Activated CD4-positive, alpha-beta T cell treated with anti-CD3 and anti-CD28 coated beads, Interleukin-2, amount 50 U/mL, for 48 hours (primary cell): ENCODE data around the gene BTBD2.
A peak's percentile ranks its signal among the peaks of the same experiment; 100 is the strongest.

Source experiments
- DNase-seq, 2 experiments: peaks; one replicate each; pipeline ENCODE4 v3.0.0-alpha.2; 2020

BTBD2 gene

GRCh38 chr19:2050349-2050990 lies 35.0 kb upstream of the BTBD2 start:
- DNase-seq, result no peak

GRCh38 chr19:2049741-2050348 lies 34.3 kb upstream of the BTBD2 start:
- peak; percentile 65 to 69 for DNase-seq

GRCh38 chr19:2048959-2049740 lies 33.6 kb upstream of the BTBD2 start:
- no peak for DNase-seq

GRCh38 chr19:2048104-2048958 lies 32.8 kb upstream of the BTBD2 start:
- DNase-seq, result no peak

GRCh38 chr19:2047449-2048103 lies 32.1 kb upstream of the BTBD2 start:
- peak in 1 of 2 experiments; percentile 42 for DNase-seq

- DNase-seq, result no peak
Measured at GRCh38 chr19:2047076-2047448, 31.5 kb upstream of the BTBD2 start.

GRCh38 chr19:2046046-2046907 lies 30.8 kb upstream of the BTBD2 start:
- no peak for DNase-seq

GRCh38 chr19:2045501-2046045 lies 30.1 kb upstream of the BTBD2 start:
- no peak for DNase-seq

- peak in 1 of 2 experiments; percentile 9 for DNase-seq
Measured at GRCh38 chr19:2044709-2045500, 29.4 kb upstream of the BTBD2 start.

GRCh38 chr19:2043961-2044708 lies 28.6 kb upstream of the BTBD2 start:
- peak in 1 of 2 experiments; percentile 6 for DNase-seq

GRCh38 chr19:2043251-2043641 lies 27.7 kb upstream of the BTBD2 start:
- peak in 1 of 2 experiments; percentile 11 for DNase-seq

GRCh38 chr19:2042485-2043250 lies 27.2 kb upstream of the BTBD2 start:
- peak in 1 of 2 experiments; percentile 32 for DNase-seq

GRCh38 chr19:2041683-2042484 lies 26.4 kb upstream of the BTBD2 start:
- peak; percentile 99 to 100 for DNase-seq

- peak in 1 of 2 experiments; percentile 16 for DNase-seq
Measured at GRCh38 chr19:2041433-2041682, 25.8 kb upstream of the BTBD2 start.

- peak in 1 of 2 experiments; percentile 4 for DNase-seq
Measured at GRCh38 chr19:2040647-2041432, 25.3 kb upstream of the BTBD2 start.

GRCh38 chr19:2039959-2040646 lies 24.6 kb upstream of the BTBD2 start:
- DNase-seq, result no peak
